ENCODE data around the gene CMPK1.

- TF ChIP-seq CTCF (IDR thresholded peaks at IDR 0.05) (no peak), EP300 (IDR thresholded peaks at IDR 0.05) (no peak), POLR2A (IDR thresholded peaks at IDR 0.05) (no peak)
Observed at GRCh38 chr1:47415728-47416318, 82.2 kb downstream of the CMPK1 start, which contains the start of gene FOXE3.

Data from gastroesophageal sphincter (tissue), 3 donors.